Sigmoid colon (tissue), 7 donors: Measurements from ENCODE around the gene CGB2. TPM values are rescaled to one million over a fixed set of nuclear protein-coding genes. Genes with fewer than 3 reads are reported as not detected.

Source experiments
- DNase-seq: peaks from one replicate; pipeline ENCODE4 v3.0.0-alpha.2; 2019
- H3K27ac ChIP-seq, 4 donors: fragments of 200-600 bp; sonication (generic); one replicate each; pipeline ENCODE4 v1.5.1; 2016 to 2019; ENCODE audit warnings: mild to moderate bottlenecking in 1 of 4
- H3K27me3 ChIP-seq, 3 donors: fragments of 200-600 bp; sonication (generic); one replicate each; pipeline ENCODE4 v1.5.1; 2019; ENCODE audit warnings: mild to moderate bottlenecking in 1 of 3
- H3K36me3 ChIP-seq, 4 donors: fragments of 200-600 bp; sonication (generic); one replicate each; pipeline ENCODE4 v1.5.1; 2016 to 2019
- H3K4me1 ChIP-seq, 4 donors: fragments of 200-600 bp; sonication (generic); one replicate each; pipeline ENCODE4 v1.5.1; 2017 to 2019
- H3K4me3 ChIP-seq, 4 donors: fragments of 200-600 bp; sonication (generic); one replicate each; pipeline ENCODE4 v1.5.1; 2017 to 2019; ENCODE audit warnings: mild to moderate bottlenecking in 2 of 4, moderate library complexity in 1 of 4
- H3K9me3 ChIP-seq, 4 donors: fragments of 200-600 bp in 3 of 4; sonication (generic) in 3 of 4; one replicate each; pipeline versions ENCODE4 v1.5.1 to v1.6.1; 2013 to 2019
- EP300 ChIP-seq, 4 donors: sonication (generic); formaldehyde crosslinking; IDR thresholded peaks; one replicate each; pipeline ENCODE4 v1.6.1; 2017; ENCODE audit warnings: antibody characterized with exemption in 4 of 4
- POLR2A ChIP-seq, 2 donors: fragments of 450-650 bp; IDR thresholded peaks; one replicate each; pipeline ENCODE4 v1.6.1; 2016; ENCODE audit warnings: antibody characterized with exemption in 2 of 2, mild to moderate bottlenecking in 2 of 2, moderate library complexity in 2 of 2
- POLR2AphosphoS5 ChIP-seq, 4 donors: sonication (generic); formaldehyde crosslinking; IDR thresholded peaks; one replicate each; pipeline ENCODE4 v1.6.1; 2017; ENCODE audit warnings: antibody characterized with exemption in 4 of 4
- WGBS, 2 donors: extraction: QIAGEN DNeasy Blood & Tissue Kit; methylation state at CpG; one replicate each; pipeline ENCODE4 v1.1.7; 2013; 5-methylcytosine and 5-hydroxymethylcytosine counted together
- intact Hi-C: fragments of 100-400 bp; cut with DNase I; formaldehyde crosslinking; loops from one replicate; pipeline ENCODE4 v1.15.1; 2023
- polyA plus RNA-seq, 3 donors: library from polyadenylated mRNA; stranded (reverse); fragments of 200-250 nt; gene quantifications; one replicate each; pipeline ENCODE4 v1.2.3, GENCODE V29; 2013
- total RNA-seq, 4 donors: library from RNA; depleted of rRNA; stranded (reverse); fragments of >200 nt; gene quantifications; one replicate each; pipeline ENCODE4 v1.1.0, GENCODE V29; 2016
- TF ChIP-seq, protein P1 (sequence below), 4 experiments: fragments of 450-650 bp in 3 of 4; fragments of 200-600 bp in 1 of 4; IDR thresholded peaks; one replicate each; pipeline ENCODE4 v1.5.1; 2016 to 2019; ENCODE audit warnings: antibody characterized with exemption in 4 of 4, mild to moderate bottlenecking in 3 of 4, moderate library complexity in 2 of 4
- donor health status: healthy with polysubstance abuse.
- donor health status: Bipolar disorder and iron deficiency.
- donor health status: healthy.

CGB2 gene
- total and polyA plus RNA-seq, 7 donors = 3.0 TPM; not detected in 6

DNA sequence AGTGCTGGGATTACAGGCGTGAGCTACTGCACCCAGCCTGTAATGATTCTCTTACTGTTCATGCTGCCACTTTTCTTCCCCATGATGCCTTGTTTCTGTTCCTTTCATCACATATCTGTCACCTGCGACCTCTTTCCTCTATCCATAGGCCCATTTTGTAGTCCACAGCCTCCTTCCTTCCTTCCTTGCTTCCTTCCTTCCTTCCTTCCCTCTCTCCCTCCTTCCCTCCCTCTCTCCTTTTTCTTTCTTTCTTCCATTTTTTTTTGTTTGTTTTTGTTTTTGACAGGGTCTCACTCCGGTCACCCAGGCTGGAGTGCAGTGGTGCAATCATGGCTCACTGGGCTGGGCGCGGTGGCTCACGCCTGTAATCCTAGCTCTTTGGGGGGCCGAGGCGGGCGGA, 42.8 kb upstream of the CGB2 start:
- 94 to 95% methylated on average over 9 of the region's 9 CpGs for WGBS, 2 donors
- no peaks in the 10 kb centered on the region for H3K9me3 ChIP-seq
- H3K27me3 ChIP-seq = no peaks in the 10 kb centered on the region
- TF ChIP-seq EP300 (IDR thresholded peaks at IDR 0.05) (no peak), POLR2A (IDR thresholded peaks at IDR 0.05) (no peak), POLR2AphosphoS5 (IDR thresholded peaks at IDR 0.05) (no peak)
- TF ChIP-seq, protein P1, sequence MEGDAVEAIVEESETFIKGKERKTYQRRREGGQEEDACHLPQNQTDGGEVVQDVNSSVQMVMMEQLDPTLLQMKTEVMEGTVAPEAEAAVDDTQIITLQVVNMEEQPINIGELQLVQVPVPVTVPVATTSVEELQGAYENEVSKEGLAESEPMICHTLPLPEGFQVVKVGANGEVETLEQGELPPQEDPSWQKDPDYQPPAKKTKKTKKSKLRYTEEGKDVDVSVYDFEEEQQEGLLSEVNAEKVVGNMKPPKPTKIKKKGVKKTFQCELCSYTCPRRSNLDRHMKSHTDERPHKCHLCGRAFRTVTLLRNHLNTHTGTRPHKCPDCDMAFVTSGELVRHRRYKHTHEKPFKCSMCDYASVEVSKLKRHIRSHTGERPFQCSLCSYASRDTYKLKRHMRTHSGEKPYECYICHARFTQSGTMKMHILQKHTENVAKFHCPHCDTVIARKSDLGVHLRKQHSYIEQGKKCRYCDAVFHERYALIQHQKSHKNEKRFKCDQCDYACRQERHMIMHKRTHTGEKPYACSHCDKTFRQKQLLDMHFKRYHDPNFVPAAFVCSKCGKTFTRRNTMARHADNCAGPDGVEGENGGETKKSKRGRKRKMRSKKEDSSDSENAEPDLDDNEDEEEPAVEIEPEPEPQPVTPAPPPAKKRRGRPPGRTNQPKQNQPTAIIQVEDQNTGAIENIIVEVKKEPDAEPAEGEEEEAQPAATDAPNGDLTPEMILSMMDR (IDR thresholded peaks at IDR 0.05) = no peak
- no peak overlapping the region for H3K4me3 ChIP-seq
- H3K27ac ChIP-seq = no peak overlapping the region
- intact Hi-C loops = no loop called here
- peaks cover 0 to 27% (median 24%) of the 10 kb centered on the region in 4 donors for H3K4me1 ChIP-seq
- peaks cover 5 to 49% (median 17%) of the 10 kb centered on the region in 4 donors for H3K36me3 ChIP-seq
- DNase-seq = no peak

DNA sequence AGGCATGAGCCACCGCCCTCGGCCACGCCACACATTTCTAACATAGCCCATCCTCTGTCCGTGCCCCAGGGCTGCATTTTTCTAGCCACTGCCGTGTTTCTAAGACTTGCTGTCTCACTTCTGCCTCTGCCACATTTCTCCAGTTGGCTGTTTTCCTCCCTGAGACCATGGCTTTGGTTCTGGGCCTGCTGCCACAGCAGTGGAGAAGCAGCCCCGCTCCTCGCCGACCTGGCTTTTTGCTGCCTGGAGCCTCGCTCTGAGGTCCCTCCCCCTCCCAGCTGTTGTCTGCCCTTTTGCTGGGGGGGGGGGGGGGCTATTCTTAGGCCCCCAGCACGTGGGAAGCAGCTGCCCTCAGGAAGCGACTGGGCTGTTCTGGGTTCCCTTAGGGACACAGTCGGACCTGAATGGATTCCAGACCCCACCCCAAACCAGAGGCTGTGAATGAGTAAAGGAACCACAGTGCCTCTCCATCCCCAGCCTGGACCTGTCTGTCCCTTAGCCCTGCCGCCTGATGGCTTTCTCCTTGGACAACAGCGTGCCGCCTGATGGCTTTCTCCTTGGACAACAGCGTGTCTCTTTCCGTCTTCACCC, 41.9 kb upstream of the CGB2 start:
- H3K4me1 ChIP-seq = peaks cover 0 to 36% (median 32%) of the 10 kb centered on the region in 4 donors
- TF ChIP-seq, protein P1 (IDR thresholded peaks at IDR 0.05) = no peak
- no peak for TF ChIP-seq EP300 (IDR thresholded peaks at IDR 0.05)
- TF ChIP-seq POLR2A (IDR thresholded peaks at IDR 0.05) = no peak
- no peak for TF ChIP-seq POLR2AphosphoS5 (IDR thresholded peaks at IDR 0.05)
- WGBS, 2 donors = 87 to 92% methylated on average over 17 of the region's 17 CpGs
- no peaks in the 10 kb centered on the region for H3K9me3 ChIP-seq
- DNase-seq = no peak
- intact Hi-C loops = loop anchor here (5.0 kb wide), 1 partner anchor 158 kb away; no protein-coding TSS in a partner anchor
- no peaks in the 10 kb centered on the region for H3K27me3 ChIP-seq
- peak overlapping the region in 2 of 4 donors; percentile 2 to 16 for H3K27ac ChIP-seq
- H3K4me3 ChIP-seq = no peak overlapping the region
- peaks cover 4 to 39% (median 13%) of the 10 kb centered on the region in 4 donors for H3K36me3 ChIP-seq

DNA sequence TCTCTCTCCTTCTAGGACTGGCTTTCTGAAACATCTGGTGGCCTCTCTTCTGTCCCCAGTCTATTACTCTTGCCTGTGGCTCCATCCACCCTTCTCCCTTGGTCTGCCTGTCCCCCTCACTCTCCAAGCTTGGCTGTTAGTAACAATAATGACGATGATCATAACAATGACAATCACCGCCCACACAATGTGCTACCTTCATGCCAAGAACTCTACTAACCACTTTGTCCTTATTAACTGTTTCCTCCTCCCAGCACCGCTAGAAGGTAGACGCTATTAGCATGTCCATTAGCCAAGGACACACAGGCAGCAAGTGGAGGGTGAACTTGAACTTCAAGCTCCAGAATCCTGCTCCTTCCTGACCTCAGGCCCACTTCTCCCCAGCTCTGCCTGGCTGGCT, 41.3 kb upstream of the CGB2 start:
- H3K4me3 ChIP-seq = no peak overlapping the region
- TF ChIP-seq POLR2A (IDR thresholded peaks at IDR 0.05) = no peak
- TF ChIP-seq POLR2AphosphoS5 (IDR thresholded peaks at IDR 0.05) = no peak
- no peak for TF ChIP-seq EP300 (IDR thresholded peaks at IDR 0.05)
- TF ChIP-seq, protein P1 (IDR thresholded peaks at IDR 0.05) = no peak
- no peaks in the 10 kb centered on the region for H3K9me3 ChIP-seq
- intact Hi-C loops = loop anchor here (5.0 kb wide), 1 partner anchor 157 kb away; no protein-coding TSS in a partner anchor
- H3K27ac ChIP-seq = peak overlapping the region in 1 of 4 donors; percentile 16
- peaks cover 0 to 33% (median 10%) of the 10 kb centered on the region in 4 donors for H3K36me3 ChIP-seq
- peaks cover 0 to 42% (median 37%) of the 10 kb centered on the region in 4 donors for H3K4me1 ChIP-seq
- no peak for DNase-seq
- H3K27me3 ChIP-seq = no peaks in the 10 kb centered on the region
- 81 to 88% methylated on average over 4 of the region's 4 CpGs for WGBS, 2 donors

DNA sequence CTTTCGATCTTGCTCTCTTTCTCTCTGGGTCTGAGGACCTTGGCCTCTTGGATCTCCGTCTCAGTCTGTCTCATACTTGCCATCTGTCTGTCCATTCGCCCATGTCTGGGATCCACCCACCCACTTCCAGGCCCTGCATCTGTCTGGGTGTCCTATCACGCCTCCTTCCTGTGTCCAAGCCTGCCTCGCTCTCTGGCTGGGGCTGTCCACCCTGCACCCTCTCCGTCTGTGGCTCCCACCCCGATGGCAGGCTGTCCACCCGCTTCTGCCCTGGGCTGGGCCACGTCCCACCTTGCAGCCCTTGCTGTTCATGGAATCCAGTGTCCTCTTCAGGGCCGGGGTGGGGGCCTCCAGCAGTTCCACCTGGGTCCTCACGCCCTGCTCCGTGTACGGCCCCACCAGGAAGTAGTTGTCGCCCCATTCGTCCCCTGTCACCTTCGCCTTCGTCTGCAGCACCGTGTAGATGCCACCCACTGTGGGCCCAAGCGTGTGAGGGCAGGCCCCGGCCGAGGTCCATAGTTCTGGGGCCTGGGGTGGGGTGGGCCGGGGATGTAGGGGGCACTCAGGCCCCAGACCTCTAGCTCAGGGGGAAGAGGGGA, 40.6 kb upstream of the CGB2 start:
- Histone ChIP-seq H3K4me3 (peak overlapping the region in 2 of 4 donors; percentile 58 to 61), H3K4me1 (peaks cover 0 to 42% (median 37%) of the 10 kb centered on the region in 4 donors), H3K27ac (peak overlapping the region in 3 of 4 donors; percentile 88 to 97 (median 88)), H3K9me3 (no peaks in the 10 kb centered on the region), H3K36me3 (peaks cover 0 to 26% (median 8%) of the 10 kb centered on the region in 4 donors), H3K27me3 (no peaks in the 10 kb centered on the region)
- TF ChIP-seq POLR2AphosphoS5 (IDR thresholded peaks at IDR 0.05) = no peak
- TF ChIP-seq EP300 (IDR thresholded peaks at IDR 0.05) = no peak
- TF ChIP-seq, protein P1 (IDR thresholded peaks at IDR 0.05) = no peak
- no peak for TF ChIP-seq POLR2A (IDR thresholded peaks at IDR 0.05)
- 91% methylated on average over 22 of the region's 22 CpGs for WGBS, 2 donors
- DNase-seq = peak; percentile 67
- intact Hi-C loops = loop anchor here (5.0 kb wide), 1 partner anchor 156 kb away; no protein-coding TSS in a partner anchor
